Measurements from ENCODE around the gene ADGRV1.

DNA sequence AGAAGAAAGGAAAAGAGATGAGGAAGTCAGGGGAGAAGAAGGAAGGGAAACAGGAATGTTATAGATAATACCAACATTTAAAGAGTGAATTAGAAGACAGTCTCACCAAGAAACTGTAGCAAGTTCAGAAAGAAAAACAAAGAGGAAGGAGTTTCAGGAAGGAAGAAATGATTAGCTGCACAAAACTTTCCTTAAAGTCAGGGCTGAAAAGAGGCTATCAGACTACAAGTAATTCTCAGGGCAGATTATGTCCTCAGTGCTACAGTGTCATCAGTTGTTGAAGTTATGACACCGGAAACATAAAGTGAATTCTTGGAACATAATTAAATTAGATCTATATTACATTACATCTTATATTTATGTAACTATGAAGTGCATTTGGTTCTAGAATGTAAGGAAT is 597.6 kb downstream of the ADGRV1 start:
- TF ChIP-seq, protein P1, sequence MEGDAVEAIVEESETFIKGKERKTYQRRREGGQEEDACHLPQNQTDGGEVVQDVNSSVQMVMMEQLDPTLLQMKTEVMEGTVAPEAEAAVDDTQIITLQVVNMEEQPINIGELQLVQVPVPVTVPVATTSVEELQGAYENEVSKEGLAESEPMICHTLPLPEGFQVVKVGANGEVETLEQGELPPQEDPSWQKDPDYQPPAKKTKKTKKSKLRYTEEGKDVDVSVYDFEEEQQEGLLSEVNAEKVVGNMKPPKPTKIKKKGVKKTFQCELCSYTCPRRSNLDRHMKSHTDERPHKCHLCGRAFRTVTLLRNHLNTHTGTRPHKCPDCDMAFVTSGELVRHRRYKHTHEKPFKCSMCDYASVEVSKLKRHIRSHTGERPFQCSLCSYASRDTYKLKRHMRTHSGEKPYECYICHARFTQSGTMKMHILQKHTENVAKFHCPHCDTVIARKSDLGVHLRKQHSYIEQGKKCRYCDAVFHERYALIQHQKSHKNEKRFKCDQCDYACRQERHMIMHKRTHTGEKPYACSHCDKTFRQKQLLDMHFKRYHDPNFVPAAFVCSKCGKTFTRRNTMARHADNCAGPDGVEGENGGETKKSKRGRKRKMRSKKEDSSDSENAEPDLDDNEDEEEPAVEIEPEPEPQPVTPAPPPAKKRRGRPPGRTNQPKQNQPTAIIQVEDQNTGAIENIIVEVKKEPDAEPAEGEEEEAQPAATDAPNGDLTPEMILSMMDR (IDR thresholded peaks at IDR 0.05): no peak
- TF ChIP-seq POLR2A (IDR thresholded peaks at IDR 0.05): no peak
